Uterus (tissue), 2 donors: ENCODE results near the gene ST6GALNAC3.

Experiments used
- POLR2A ChIP-seq, 2 donors: fragments of 450-650 bp; IDR thresholded peaks; one replicate each; pipeline ENCODE4 v1.6.1; 2016; ENCODE audit warnings: antibody characterized with exemption in 2 of 2, mild to moderate bottlenecking in 1 of 2, moderate library complexity in 1 of 2
- TF ChIP-seq, protein P1 (sequence below), 4 experiments: fragments of 200-600 bp in 2 of 4; fragments of 450-650 bp in 2 of 4; sonication (generic) in 2 of 4; IDR thresholded peaks; one replicate each; pipeline ENCODE4 v1.5.1; 2016 to 2019; ENCODE audit warnings: antibody characterized with exemption in 4 of 4, mild to moderate bottlenecking in 2 of 4, moderate library complexity in 1 of 4

- TF ChIP-seq POLR2A (IDR thresholded peaks at IDR 0.05), result no peak
- TF ChIP-seq, protein P1, sequence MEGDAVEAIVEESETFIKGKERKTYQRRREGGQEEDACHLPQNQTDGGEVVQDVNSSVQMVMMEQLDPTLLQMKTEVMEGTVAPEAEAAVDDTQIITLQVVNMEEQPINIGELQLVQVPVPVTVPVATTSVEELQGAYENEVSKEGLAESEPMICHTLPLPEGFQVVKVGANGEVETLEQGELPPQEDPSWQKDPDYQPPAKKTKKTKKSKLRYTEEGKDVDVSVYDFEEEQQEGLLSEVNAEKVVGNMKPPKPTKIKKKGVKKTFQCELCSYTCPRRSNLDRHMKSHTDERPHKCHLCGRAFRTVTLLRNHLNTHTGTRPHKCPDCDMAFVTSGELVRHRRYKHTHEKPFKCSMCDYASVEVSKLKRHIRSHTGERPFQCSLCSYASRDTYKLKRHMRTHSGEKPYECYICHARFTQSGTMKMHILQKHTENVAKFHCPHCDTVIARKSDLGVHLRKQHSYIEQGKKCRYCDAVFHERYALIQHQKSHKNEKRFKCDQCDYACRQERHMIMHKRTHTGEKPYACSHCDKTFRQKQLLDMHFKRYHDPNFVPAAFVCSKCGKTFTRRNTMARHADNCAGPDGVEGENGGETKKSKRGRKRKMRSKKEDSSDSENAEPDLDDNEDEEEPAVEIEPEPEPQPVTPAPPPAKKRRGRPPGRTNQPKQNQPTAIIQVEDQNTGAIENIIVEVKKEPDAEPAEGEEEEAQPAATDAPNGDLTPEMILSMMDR (IDR thresholded peaks at IDR 0.05), result no peak
Measured at GRCh38 chr1:76547916-76548315, 473.4 kb downstream of the ST6GALNAC3 start.
